H9 (cell line): ENCODE results near the gene MIR17HG. TPM values are rescaled to one million over a fixed set of nuclear protein-coding genes. Genes with fewer than 3 reads are reported as not detected.

Source experiments
- DNase-seq: peaks from one replicate; pipeline ENCODE4 v3.0.0-alpha.2; 2017
- H2AFZ ChIP-seq: one replicate; pipeline ENCODE4 v1.6.1; 2013; ENCODE audit warnings: mild to moderate bottlenecking, low read length, control low read depth, moderate library complexity
- H2AK5ac ChIP-seq: 2 replicates; pipeline ENCODE4 v1.6.1; 2013; ENCODE audit warnings: low read length, control low read depth, mixed read lengths; ENCODE audit not compliant: insufficient read length
- H2BK120ac ChIP-seq: one replicate; pipeline ENCODE4 v1.6.1; 2013; ENCODE audit warnings: low read depth, mild to moderate bottlenecking, low read length, control low read depth, inconsistent platforms; ENCODE audit not compliant: poor library complexity, severe bottlenecking
- H2BK12ac ChIP-seq: 2 replicates; pipeline ENCODE4 v1.6.1; 2013; ENCODE audit warnings: low read length, control low read depth, mixed read lengths, low read depth; ENCODE audit not compliant: insufficient read length
- H2BK15ac ChIP-seq: 2 replicates; pipeline ENCODE4 v1.6.1; 2013; ENCODE audit warnings: low read depth, low read length, control low read depth
- H2BK20ac ChIP-seq: one replicate; pipeline ENCODE4 v1.6.1; 2013; ENCODE audit warnings: low read depth, mild to moderate bottlenecking, low read length, control low read depth, inconsistent platforms; ENCODE audit not compliant: poor library complexity, severe bottlenecking
- H2BK5ac ChIP-seq: 2 replicates; pipeline ENCODE4 v1.6.1; 2013; ENCODE audit warnings: low read length, control low read depth, mixed read lengths; ENCODE audit not compliant: insufficient read length
- H3K14ac ChIP-seq: 2 replicates; pipeline ENCODE4 v1.6.1; 2013; ENCODE audit warnings: low read length, control low read depth; ENCODE audit not compliant: insufficient read depth
- H3K18ac ChIP-seq: 2 replicates; pipeline ENCODE4 v1.6.1; 2013; ENCODE audit warnings: low read depth, mild to moderate bottlenecking, mixed read lengths, low read length, control low read depth; ENCODE audit not compliant: insufficient read length
- H3K23ac ChIP-seq: 2 replicates; pipeline ENCODE4 v1.6.1; 2013; ENCODE audit warnings: low read length, control low read depth, mixed read lengths, low read depth; ENCODE audit not compliant: insufficient read length
- H3K23me2 ChIP-seq: 2 replicates; pipeline ENCODE4 v1.6.1; 2013; ENCODE audit warnings: low read depth, mild to moderate bottlenecking, mixed read lengths, low read length, control low read depth; ENCODE audit not compliant: insufficient read length, poor library complexity, severe bottlenecking
- H3K27ac ChIP-seq: 2 replicates; pipeline ENCODE4 v1.5.1; 2013; ENCODE audit warnings: low read length, control low read depth, mixed read lengths, low read depth; ENCODE audit not compliant: insufficient read length
- H3K27me3 ChIP-seq: 2 replicates; pipeline ENCODE4 v1.6.1; 2013; ENCODE audit warnings: low read length, control low read depth, inconsistent platforms; ENCODE audit not compliant: insufficient read depth
- H3K4ac ChIP-seq: 2 replicates; pipeline ENCODE4 v1.6.1; 2013; ENCODE audit warnings: low read depth, mild to moderate bottlenecking, control low read depth, inconsistent platforms, low read length, moderate library complexity
- H3K4me1 ChIP-seq: 2 replicates; pipeline ENCODE4 v1.6.1; 2013; ENCODE audit warnings: low read length, control low read depth, inconsistent platforms; ENCODE audit not compliant: insufficient read depth
- H3K4me2 ChIP-seq: 2 replicates; pipeline ENCODE4 v1.6.1; 2013; ENCODE audit warnings: low read length, control low read depth, mixed read lengths; ENCODE audit not compliant: insufficient read length, insufficient read depth
- H3K56ac ChIP-seq: 2 replicates; pipeline ENCODE4 v1.6.1; 2013; ENCODE audit warnings: low read depth, mild to moderate bottlenecking, mixed read lengths, low read length, control low read depth; ENCODE audit not compliant: insufficient read length
- H3K79me1 ChIP-seq: 2 replicates; pipeline ENCODE4 v1.6.1; 2013; ENCODE audit warnings: low read depth, mild to moderate bottlenecking, moderate library complexity, low read length, control low read depth, inconsistent platforms; ENCODE audit not compliant: insufficient read depth, poor library complexity, severe bottlenecking
- H3K79me2 ChIP-seq: 2 replicates; pipeline ENCODE4 v1.6.1; 2013; ENCODE audit warnings: low read length, control low read depth, inconsistent platforms; ENCODE audit not compliant: insufficient read depth
- H3K9ac ChIP-seq: 2 replicates; pipeline ENCODE4 v1.6.1; 2013; ENCODE audit warnings: low read length, control low read depth, mixed read lengths; ENCODE audit not compliant: insufficient read length; ENCODE audit errors: extremely low read depth
- H3K9me3 ChIP-seq: one replicate; pipeline ENCODE4 v1.6.1; 2013; ENCODE audit warnings: low read depth, low read length, inconsistent platforms; ENCODE audit not compliant: control insufficient read depth
- H3T11ph ChIP-seq: one replicate; pipeline ENCODE4 v1.6.1; 2013; ENCODE audit warnings: mild to moderate bottlenecking, low read length, control low read depth, inconsistent platforms
- H4K20me1 ChIP-seq: one replicate; pipeline ENCODE4 v1.6.1; 2013; ENCODE audit not compliant: control insufficient read depth, insufficient read length, insufficient read depth
- H4K5ac ChIP-seq: 2 replicates; pipeline ENCODE4 v1.6.1; 2013; ENCODE audit warnings: low read depth, mild to moderate bottlenecking, mixed read lengths, low read length, control low read depth; ENCODE audit not compliant: insufficient read length
- H4K8ac ChIP-seq: replicated peaks from 2 replicates; pipeline ENCODE4 v1.6.1; 2013; ENCODE audit warnings: low read length, control low read depth, mixed read lengths, low read depth; ENCODE audit not compliant: insufficient read length
- H4K91ac ChIP-seq: 2 replicates; pipeline ENCODE4 v1.6.1; 2013; ENCODE audit warnings: low read depth, mild to moderate bottlenecking, moderate library complexity, mixed read lengths, low read length, control low read depth; ENCODE audit not compliant: insufficient read length
- H3K27ac Mint-ChIP-seq, 3 experiments: 2 replicates in 2 of 3; 3 replicates in 1 of 3; pipeline ENCODE4 v1.8.0; 2020 to 2021; ENCODE audit warnings: mixed read lengths in 3 of 3, mild to moderate bottlenecking in 1 of 3, moderate library complexity in 1 of 3
- H3K27me3 Mint-ChIP-seq: 2 replicates; pipeline ENCODE4 v1.8.0; 2021; ENCODE audit warnings: low read depth, mild to moderate bottlenecking, moderate library complexity, mixed read lengths
- H3K36me3 Mint-ChIP-seq, 3 experiments: 2 replicates in 2 of 3; 3 replicates in 1 of 3; pipeline ENCODE4 v1.8.0; 2020 to 2021; ENCODE audit warnings: low read depth in 3 of 3, mixed read lengths in 3 of 3; ENCODE audit not compliant: insufficient read depth in 1 of 3
- H3K4me1 Mint-ChIP-seq, 2 experiments: 2 replicates each; pipeline ENCODE4 v1.8.0; 2020; ENCODE audit warnings: mixed read lengths in 2 of 2
- H3K4me3 Mint-ChIP-seq, 2 experiments: 2 replicates in 1 of 2; 3 replicates in 1 of 2; pipeline ENCODE4 v1.8.0; 2020 to 2021; ENCODE audit warnings: mild to moderate bottlenecking in 2 of 2, mixed read lengths in 2 of 2, moderate library complexity in 1 of 2
- H3K9me3 Mint-ChIP-seq, 2 experiments: 2 replicates in 1 of 2; 3 replicates in 1 of 2; pipeline ENCODE4 v1.8.0; 2020; ENCODE audit warnings: mild to moderate bottlenecking in 2 of 2, mixed read lengths in 2 of 2, moderate library complexity in 1 of 2
- CTCF ChIP-seq: fragments of 200-600 bp; sonication (generic); conservative IDR thresholded peaks from 3 replicates; pipeline ENCODE4 v1.8.0; 2021; ENCODE audit warnings: antibody characterized with exemption, mild to moderate bottlenecking
- WGBS: extraction: QIAGEN DNeasy Blood & Tissue Kit; methylation state at CpG from one replicate; pipeline ENCODE4 v1.1.7; 2013; ENCODE audit warnings: missing lambda C conversion rate, low lambda C conversion rate, mixed read lengths; ENCODE audit not compliant: insufficient read length; ENCODE audit errors: extremely low coverage; 5-methylcytosine and 5-hydroxymethylcytosine counted together
- total RNA-seq: library from RNA; stranded (reverse); gene quantifications from 2 replicates; pipeline ENCODE4 v1.2.1, GENCODE V29; 2021

Gene MIR17HG
- total RNA-seq, 1 experiment from 2014 or later, result 38.7 TPM

- TF ChIP-seq CTCF, result no peak
- WGBS, result no CpG with 5 or more reads among the region's 3 CpGs
- no peak overlapping the region for H2AFZ ChIP-seq
Observed at GRCh38 chr13:91312324-91312723, 35.2 kb upstream of the MIR17HG start.

More at GRCh38 chr13:91312324-91312723, 35.2 kb upstream of the MIR17HG start:
- Histone ChIP-seq H3K4ac (no peak overlapping the region), H3K79me1 (no peaks in the 10 kb centered on the region), H3K23ac (no peak overlapping the region), H3K9me3 (no peaks in the 10 kb centered on the region), H3K18ac (no peak overlapping the region), H2BK15ac (no peak overlapping the region), H4K5ac (no peak overlapping the region), H4K8ac (no peak overlapping the region), H4K91ac (no peak overlapping the region), H2BK12ac (no peak overlapping the region), H3K4me1 (no peaks in the 10 kb centered on the region), H2BK20ac (no peak overlapping the region), H3K56ac (no peak overlapping the region), H3K23me2 (no peaks in the 10 kb centered on the region), H2BK5ac (no peak overlapping the region), H3T11ph (no peak overlapping the region), H4K20me1 (no peaks in the 10 kb centered on the region), H3K79me2 (no peaks in the 10 kb centered on the region), H3K9ac (no peak overlapping the region), H3K14ac (no peak overlapping the region), H3K27me3 (no peaks in the 10 kb centered on the region), H2BK120ac (no peak overlapping the region), H3K4me2 (no peak overlapping the region), H3K27ac (no peak overlapping the region), H2AK5ac (no peak overlapping the region)
- H3K4me1 Mint-ChIP-seq, result peaks cover 1 to 7% of the 10 kb centered on the region in 2 experiments; a peak in 2 of 4 replicates
- DNase-seq, result no peak
- no peaks in the 10 kb centered on the region for H3K36me3 Mint-ChIP-seq
- no peaks in the 10 kb centered on the region for H3K27me3 Mint-ChIP-seq
- no peak overlapping the region for H3K27ac Mint-ChIP-seq
- H3K4me3 Mint-ChIP-seq, result no peak overlapping the region
- no peaks in the 10 kb centered on the region for H3K9me3 Mint-ChIP-seq
